Measurements from ENCODE around the gene SLC22A3.

The SLC22A3 gene

GRCh38 chr6:160394654-160395035 lies 46.5 kb downstream of the SLC22A3 start:
- ChIA-PET POLR2A (no interaction called here), CTCF (no interaction called here)
- DNase-seq (ENCODE audit: extremely low spot score) = no peak
- TF ChIP-seq L3MBTL2 (conservative IDR thresholded peaks at IDR 0.05) = no peak

DNA sequence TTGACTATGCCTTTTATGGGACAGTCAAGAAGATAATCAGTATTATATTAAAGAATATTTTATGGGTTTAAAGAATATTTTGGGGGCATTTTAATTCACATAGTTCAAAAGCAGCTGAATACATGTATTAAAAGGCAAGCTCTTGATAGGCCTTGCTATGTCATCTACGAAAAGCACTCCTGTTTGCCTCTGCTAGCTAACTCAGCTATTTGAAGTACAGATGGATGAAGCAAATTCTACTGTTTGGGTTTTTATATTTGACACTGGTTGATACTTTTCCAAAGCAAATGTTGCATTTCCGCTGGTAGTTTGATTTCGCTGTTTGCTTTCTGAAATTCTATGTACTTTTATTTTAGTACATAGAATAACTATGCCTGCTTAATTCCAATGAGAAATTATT lies 47.0 kb downstream of the SLC22A3 start:
- no peak for DNase-seq (ENCODE audit: extremely low spot score)
- CTCF ChIA-PET = no interaction called here
- POLR2A ChIA-PET = no interaction called here

DNA sequence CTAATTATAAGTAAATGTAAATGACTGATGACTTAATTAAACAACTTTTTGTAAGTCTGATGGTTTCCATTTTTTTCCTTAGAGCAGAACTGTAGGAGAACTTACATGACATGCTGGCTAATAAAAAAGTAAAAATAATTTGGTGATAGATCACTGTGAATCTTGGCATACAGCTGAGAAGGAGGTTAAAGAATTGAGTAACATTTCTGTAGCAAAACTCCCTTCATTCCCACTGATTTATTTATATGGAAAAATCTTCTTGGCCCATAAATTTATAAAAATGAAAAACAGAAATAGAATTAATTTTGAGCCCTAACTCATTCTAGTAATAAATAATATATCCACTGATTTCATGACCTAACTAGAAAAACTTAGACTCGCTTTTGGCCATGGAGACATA lies 48.1 kb downstream of the SLC22A3 start:
- DNase-seq (ENCODE audit: extremely low spot score) = no peak
- POLR2A ChIA-PET = no interaction called here
- TF ChIP-seq L3MBTL2 (conservative IDR thresholded peaks at IDR 0.05) (no peak), FOXA1 (IDR thresholded peaks at IDR 0.05) (no peak), CTBP1 (IDR thresholded peaks at IDR 0.05; ENCODE audit: borderline replicate concordance) (no peak), SUZ12 (IDR thresholded peaks at IDR 0.05) (no peak), HDGF (IDR thresholded peaks at IDR 0.05; ENCODE audit: borderline replicate concordance) (no peak), TARDBP (IDR thresholded peaks at IDR 0.05) (no peak), BHLHE40 (IDR thresholded peaks at IDR 0.05; ENCODE audit: borderline replicate concordance) (no peak), FOXK2 (IDR thresholded peaks at IDR 0.05) (no peak), LEF1 (IDR thresholded peaks at IDR 0.05; ENCODE audit: borderline replicate concordance) (no peak), ELF4 (IDR thresholded peaks at IDR 0.05) (no peak), NFRKB (IDR thresholded peaks at IDR 0.05) (no peak), ARNT (IDR thresholded peaks at IDR 0.05) (no peak)
- CTCF ChIA-PET = no interaction called here

More for the DNA sequence above, 47.0 kb downstream of the SLC22A3 start:
- TF ChIP-seq PKNOX1 (IDR thresholded peaks at IDR 0.05) (no peak), BHLHE40 (IDR thresholded peaks at IDR 0.05; ENCODE audit: borderline replicate concordance) (no peak), NFRKB (IDR thresholded peaks at IDR 0.05) (no peak), CTBP1 (IDR thresholded peaks at IDR 0.05; ENCODE audit: borderline replicate concordance) (no peak), FOXM1 (IDR thresholded peaks at IDR 0.05; ENCODE audit: borderline replicate concordance) (no peak), TARDBP (IDR thresholded peaks at IDR 0.05) (no peak), FOXA1 (IDR thresholded peaks at IDR 0.05) (no peak), LEF1 (IDR thresholded peaks at IDR 0.05; ENCODE audit: borderline replicate concordance) (no peak)

GRCh38 chr6:160398674-160399271 lies 50.6 kb downstream of the SLC22A3 start:
- ChIA-PET POLR2A (no interaction called here), CTCF (no interaction called here)
- no peak for TF ChIP-seq L3MBTL2 (conservative IDR thresholded peaks at IDR 0.05)
- no peak for DNase-seq (ENCODE audit: extremely low spot score)

GRCh38 chr6:160400446-160400845 lies 52.3 kb downstream of the SLC22A3 start:
- POLR2A ChIA-PET = no interaction called here
- no peak for TF ChIP-seq CTBP1 (IDR thresholded peaks at IDR 0.05; ENCODE audit: borderline replicate concordance)
- no peak for TF ChIP-seq ZNF384 (IDR thresholded peaks at IDR 0.05)
- no peak for TF ChIP-seq LEF1 (IDR thresholded peaks at IDR 0.05; ENCODE audit: borderline replicate concordance)
- no peak for TF ChIP-seq FOXK2 (IDR thresholded peaks at IDR 0.05)
- TF ChIP-seq SUZ12 (IDR thresholded peaks at IDR 0.05) = no peak
- TF ChIP-seq HDGF (IDR thresholded peaks at IDR 0.05; ENCODE audit: borderline replicate concordance) = no peak
- TF ChIP-seq TARDBP (IDR thresholded peaks at IDR 0.05) = no peak
- no peak for TF ChIP-seq NFRKB (IDR thresholded peaks at IDR 0.05)
- TF ChIP-seq L3MBTL2 (conservative IDR thresholded peaks at IDR 0.05) = no peak
- no peak for TF ChIP-seq FOXM1 (IDR thresholded peaks at IDR 0.05; ENCODE audit: borderline replicate concordance)
- no peak for TF ChIP-seq ARNT (IDR thresholded peaks at IDR 0.05)
- no peak for TF ChIP-seq ELF4 (IDR thresholded peaks at IDR 0.05)
- TF ChIP-seq PKNOX1 (IDR thresholded peaks at IDR 0.05) = no peak
- CTCF ChIA-PET = no interaction called here
- no peak for DNase-seq (ENCODE audit: extremely low spot score)

DNA sequence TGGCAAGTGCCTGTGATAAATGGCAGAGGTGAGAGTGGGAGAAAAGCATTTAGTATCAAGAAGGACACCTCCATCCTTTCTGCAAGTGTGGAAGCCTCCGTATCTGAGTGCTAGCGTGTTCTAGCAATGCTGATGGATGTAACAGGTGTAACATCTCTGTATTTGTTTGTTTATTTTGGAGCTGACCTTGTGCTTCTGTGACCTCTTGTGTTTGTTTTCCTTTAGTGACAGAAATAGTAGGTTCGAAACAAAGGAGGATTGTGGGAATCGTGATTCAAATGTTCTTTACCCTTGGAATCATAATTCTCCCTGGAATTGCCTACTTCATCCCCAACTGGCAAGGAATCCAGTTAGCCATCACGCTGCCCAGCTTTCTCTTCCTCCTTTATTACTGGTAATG lies 60.4 kb downstream of the SLC22A3 start:
- TF ChIP-seq FOXK2 (IDR thresholded peaks at IDR 0.05) = no peak
- TF ChIP-seq TARDBP (IDR thresholded peaks at IDR 0.05) = no peak
- TF ChIP-seq NFRKB (IDR thresholded peaks at IDR 0.05) = no peak
- TF ChIP-seq ARNT (IDR thresholded peaks at IDR 0.05) = no peak
- TF ChIP-seq FOXM1 (IDR thresholded peaks at IDR 0.05; ENCODE audit: borderline replicate concordance) = no peak
- no peak for TF ChIP-seq ELF4 (IDR thresholded peaks at IDR 0.05)
- TF ChIP-seq SUZ12 (IDR thresholded peaks at IDR 0.05) = no peak
- TF ChIP-seq LEF1 (IDR thresholded peaks at IDR 0.05; ENCODE audit: borderline replicate concordance) = no peak
- no peak for TF ChIP-seq ZNF384 (IDR thresholded peaks at IDR 0.05)
- no peak for TF ChIP-seq PKNOX1 (IDR thresholded peaks at IDR 0.05)
- no peak for TF ChIP-seq CTBP1 (IDR thresholded peaks at IDR 0.05; ENCODE audit: borderline replicate concordance)
- TF ChIP-seq L3MBTL2 (conservative IDR thresholded peaks at IDR 0.05) = no peak
- ChIA-PET CTCF (no interaction called here), POLR2A (no interaction called here)
- DNase-seq (ENCODE audit: extremely low spot score) = no peak

DNA sequence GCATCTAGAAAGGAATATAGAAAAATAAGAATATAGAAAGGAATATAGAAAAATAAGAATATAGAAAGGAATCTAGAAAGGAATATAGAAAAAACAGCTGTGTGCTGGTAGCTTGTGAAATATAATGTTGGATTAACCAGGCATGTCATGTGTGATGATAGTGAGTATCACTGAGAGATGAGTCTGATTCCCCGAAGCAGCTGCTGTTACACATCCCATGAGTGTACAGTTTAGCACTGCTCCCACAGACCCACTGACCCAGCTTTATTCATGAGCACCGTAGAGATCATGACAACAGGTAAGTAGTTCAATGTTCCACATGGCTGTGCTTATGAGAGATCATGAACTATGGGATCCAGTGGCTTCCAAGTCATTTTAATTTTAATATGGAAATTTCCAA lies 64.8 kb downstream of the SLC22A3 start:
- DNase-seq (ENCODE audit: extremely low spot score) = no peak
- ChIA-PET CTCF (no interaction called here), POLR2A (no interaction called here)
- TF ChIP-seq HDGF (IDR thresholded peaks at IDR 0.05; ENCODE audit: borderline replicate concordance) (no peak), ARNT (IDR thresholded peaks at IDR 0.05) (no peak), NFRKB (IDR thresholded peaks at IDR 0.05) (no peak), CTBP1 (IDR thresholded peaks at IDR 0.05; ENCODE audit: borderline replicate concordance) (no peak), ELF4 (IDR thresholded peaks at IDR 0.05) (no peak), L3MBTL2 (conservative IDR thresholded peaks at IDR 0.05) (no peak), SP1 (IDR thresholded peaks at IDR 0.05) (no peak), PKNOX1 (IDR thresholded peaks at IDR 0.05) (no peak), FOXM1 (IDR thresholded peaks at IDR 0.05; ENCODE audit: borderline replicate concordance) (no peak)
